T-helper 9 cell (primary cell): Measurements from ENCODE around the gene ARHGEF4.
"Not testable (repeated sequence)": the region's sequence is repeated elsewhere in the genome, so short reads cannot be mapped to it uniquely, and the experiment has no call there.

ENCODE experiments used
- DNase-seq: peaks from one replicate; pipeline ENCODE4 v3.0.0-alpha.2; 2020

Gene ARHGEF4

GRCh38 chr2:130892793-130893785, 56.4 kb downstream of the ARHGEF4 start:
- DNase-seq = no peak

- DNase-seq = no peak
Observed at GRCh38 chr2:130894326-130894942, 57.7 kb downstream of the ARHGEF4 start.

- no peak for DNase-seq
Observed at GRCh38 chr2:130896813-130897212, 60.1 kb downstream of the ARHGEF4 start.

- no peak for DNase-seq
Observed at GRCh38 chr2:130898553-130898952, 61.8 kb downstream of the ARHGEF4 start.

- no peak for DNase-seq
Observed at GRCh38 chr2:130899306-130899705, 62.6 kb downstream of the ARHGEF4 start.

GRCh38 chr2:130901061-130901460, 64.3 kb downstream of the ARHGEF4 start:
- DNase-seq = no peak

GRCh38 chr2:130901626-130902025, 64.9 kb downstream of the ARHGEF4 start:
- not testable (repeated sequence) for DNase-seq

GRCh38 chr2:130908832-130909231, 72.1 kb downstream of the ARHGEF4 start:
- no peak for DNase-seq

GRCh38 chr2:130910931-130911330, 74.2 kb downstream of the ARHGEF4 start:
- no peak for DNase-seq

GRCh38 chr2:130911482-130911881, 74.8 kb downstream of the ARHGEF4 start:
- DNase-seq = no peak

GRCh38 chr2:130911996-130912395, 75.3 kb downstream of the ARHGEF4 start:
- no peak for DNase-seq

- DNase-seq = no peak
Observed at GRCh38 chr2:130912471-130912870, 75.8 kb downstream of the ARHGEF4 start.

GRCh38 chr2:130913891-130914290, 77.2 kb downstream of the ARHGEF4 start:
- no peak for DNase-seq

GRCh38 chr2:130915149-130915548, 78.4 kb downstream of the ARHGEF4 start:
- no peak for DNase-seq

- DNase-seq = no peak
Observed at GRCh38 chr2:130915595-130916437, 79.1 kb downstream of the ARHGEF4 start.

- no peak for DNase-seq
Observed at GRCh38 chr2:130916438-130916705, 79.7 kb downstream of the ARHGEF4 start.

GRCh38 chr2:130917006-130917688, 80.4 kb downstream of the ARHGEF4 start:
- DNase-seq = no peak

GRCh38 chr2:130918393-130918792, 81.7 kb downstream of the ARHGEF4 start:
- no peak for DNase-seq

GRCh38 chr2:130920415-130921163, 83.9 kb downstream of the ARHGEF4 start:
- DNase-seq = peak; percentile 58

GRCh38 chr2:130921164-130921476, 84.4 kb downstream of the ARHGEF4 start:
- DNase-seq = no peak

GRCh38 chr2:130922417-130922816, 85.7 kb downstream of the ARHGEF4 start:
- DNase-seq = no peak

GRCh38 chr2:130928385-130928784, 91.7 kb downstream of the ARHGEF4 start:
- no peak for DNase-seq
